ENCODE results near the gene RNF207.

DNA sequence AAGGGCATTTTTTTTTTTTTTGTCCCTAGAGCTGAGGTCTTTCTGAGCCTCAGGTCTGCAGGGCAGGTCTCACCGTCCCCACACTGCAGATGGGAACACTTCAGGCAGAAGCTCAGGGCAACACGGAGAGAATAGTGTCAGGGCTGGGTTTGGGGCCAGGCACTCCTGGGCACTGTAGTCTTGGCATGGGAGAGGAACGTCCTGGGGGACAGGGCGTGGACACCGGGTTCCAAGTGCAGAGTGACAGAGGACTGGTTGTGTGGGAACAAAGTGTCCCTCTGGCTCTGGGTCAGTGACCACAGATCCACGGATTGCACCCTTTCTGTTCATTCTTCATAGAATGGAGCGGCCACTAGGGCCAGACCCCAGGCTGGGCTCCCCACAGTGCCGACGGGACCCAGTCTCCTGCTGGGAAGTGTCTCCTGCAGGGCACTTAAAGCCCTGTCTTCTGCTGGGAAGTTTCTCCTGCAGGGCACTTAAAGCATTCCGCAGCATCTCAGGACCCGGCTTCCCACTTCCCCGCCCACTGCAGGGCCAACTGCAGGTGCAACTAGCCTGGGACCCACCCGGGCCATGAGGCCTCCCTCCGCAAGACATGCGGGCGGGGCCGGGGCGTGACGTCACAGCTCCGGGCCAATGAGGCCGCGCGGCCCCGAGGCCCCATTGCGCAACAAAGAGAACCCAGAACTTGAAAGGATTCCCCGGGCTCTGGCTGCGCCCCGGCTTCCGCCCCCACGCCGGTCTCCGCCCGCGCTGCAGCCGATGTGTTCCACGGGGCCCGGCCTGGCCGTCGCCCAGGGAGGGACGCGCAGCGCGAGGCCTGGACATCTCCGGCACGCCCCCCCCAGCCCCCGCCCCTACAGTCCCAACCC, 53.8 kb downstream of the RNF207 start:
- no peak for TF ChIP-seq FOXM1 (IDR thresholded peaks at IDR 0.05; ENCODE audit: borderline replicate concordance, low read depth)
- TF ChIP-seq, protein P1, sequence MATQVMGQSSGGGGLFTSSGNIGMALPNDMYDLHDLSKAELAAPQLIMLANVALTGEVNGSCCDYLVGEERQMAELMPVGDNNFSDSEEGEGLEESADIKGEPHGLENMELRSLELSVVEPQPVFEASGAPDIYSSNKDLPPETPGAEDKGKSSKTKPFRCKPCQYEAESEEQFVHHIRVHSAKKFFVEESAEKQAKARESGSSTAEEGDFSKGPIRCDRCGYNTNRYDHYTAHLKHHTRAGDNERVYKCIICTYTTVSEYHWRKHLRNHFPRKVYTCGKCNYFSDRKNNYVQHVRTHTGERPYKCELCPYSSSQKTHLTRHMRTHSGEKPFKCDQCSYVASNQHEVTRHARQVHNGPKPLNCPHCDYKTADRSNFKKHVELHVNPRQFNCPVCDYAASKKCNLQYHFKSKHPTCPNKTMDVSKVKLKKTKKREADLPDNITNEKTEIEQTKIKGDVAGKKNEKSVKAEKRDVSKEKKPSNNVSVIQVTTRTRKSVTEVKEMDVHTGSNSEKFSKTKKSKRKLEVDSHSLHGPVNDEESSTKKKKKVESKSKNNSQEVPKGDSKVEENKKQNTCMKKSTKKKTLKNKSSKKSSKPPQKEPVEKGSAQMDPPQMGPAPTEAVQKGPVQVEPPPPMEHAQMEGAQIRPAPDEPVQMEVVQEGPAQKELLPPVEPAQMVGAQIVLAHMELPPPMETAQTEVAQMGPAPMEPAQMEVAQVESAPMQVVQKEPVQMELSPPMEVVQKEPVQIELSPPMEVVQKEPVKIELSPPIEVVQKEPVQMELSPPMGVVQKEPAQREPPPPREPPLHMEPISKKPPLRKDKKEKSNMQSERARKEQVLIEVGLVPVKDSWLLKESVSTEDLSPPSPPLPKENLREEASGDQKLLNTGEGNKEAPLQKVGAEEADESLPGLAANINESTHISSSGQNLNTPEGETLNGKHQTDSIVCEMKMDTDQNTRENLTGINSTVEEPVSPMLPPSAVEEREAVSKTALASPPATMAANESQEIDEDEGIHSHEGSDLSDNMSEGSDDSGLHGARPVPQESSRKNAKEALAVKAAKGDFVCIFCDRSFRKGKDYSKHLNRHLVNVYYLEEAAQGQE (IDR thresholded peaks at IDR 0.05; ENCODE audit: low read depth) = no peak
